T-helper 2 cell treated with Interferon-gamma antibody and Interleukin-4, amounts not matched to agents 5 μg/mL and 100 μg/mL, for 36 hours (primary cell): ENCODE data around the gene TMED5.
A peak's percentile ranks its signal among the peaks of the same experiment; 100 is the strongest.

Experiments used
- DNase-seq: peaks from one replicate; pipeline ENCODE4 v3.0.0; 2021; ENCODE audit warnings: low spot score
- H3K27ac Mint-ChIP-seq: one replicate; pipeline ENCODE4 v1.8.0; 2021; ENCODE audit warnings: mild to moderate bottlenecking, mixed read lengths
- H3K27me3 Mint-ChIP-seq: one replicate; pipeline ENCODE4 v1.8.0; 2021; ENCODE audit warnings: low read depth, mixed read lengths
- H3K36me3 Mint-ChIP-seq: one replicate; pipeline ENCODE4 v1.8.0; 2021; ENCODE audit warnings: low read depth, mixed read lengths
- H3K4me1 Mint-ChIP-seq: one replicate; pipeline ENCODE4 v1.8.0; 2021; ENCODE audit warnings: low read depth, mixed read lengths
- H3K4me3 Mint-ChIP-seq: one replicate; pipeline ENCODE4 v1.8.0; 2022; ENCODE audit warnings: mild to moderate bottlenecking, moderate library complexity, mixed read lengths
- H3K9me3 Mint-ChIP-seq: one replicate; pipeline ENCODE4 v1.8.0; 2021; ENCODE audit warnings: mixed read lengths

The TMED5 gene

GRCh38 chr1:93159337-93159736, 20.9 kb downstream of the TMED5 start:
- H3K27me3 Mint-ChIP-seq = no peaks in the 10 kb centered on the region
- peaks cover 19% of the 10 kb centered on the region for H3K4me1 Mint-ChIP-seq
- peaks cover 40% of the 10 kb centered on the region for H3K36me3 Mint-ChIP-seq
- DNase-seq = no peak
- no peaks in the 10 kb centered on the region for H3K9me3 Mint-ChIP-seq
- no peak overlapping the region for H3K27ac Mint-ChIP-seq
- no peak overlapping the region for H3K4me3 Mint-ChIP-seq

GRCh38 chr1:93155335-93155734, 24.9 kb downstream of the TMED5 start:
- Mint-ChIP-seq H3K9me3 (no peaks in the 10 kb centered on the region), H3K4me3 (no peak overlapping the region), H3K4me1 (peaks cover 12% of the 10 kb centered on the region), H3K36me3 (peaks cover 43% of the 10 kb centered on the region), H3K27me3 (no peaks in the 10 kb centered on the region), H3K27ac (peak overlapping the region; percentile 19)
- no peak for DNase-seq

- H3K36me3 Mint-ChIP-seq = peaks cover 47% of the 10 kb centered on the region
- H3K27ac Mint-ChIP-seq = no peak overlapping the region
- no peaks in the 10 kb centered on the region for H3K9me3 Mint-ChIP-seq
- H3K27me3 Mint-ChIP-seq = no peaks in the 10 kb centered on the region
- no peak overlapping the region for H3K4me3 Mint-ChIP-seq
- H3K4me1 Mint-ChIP-seq = peaks cover 12% of the 10 kb centered on the region
- DNase-seq = no peak
Measured at GRCh38 chr1:93154898-93155297, 25.3 kb downstream of the TMED5 start.

GRCh38 chr1:93152835-93153234, 27.4 kb downstream of the TMED5 start:
- H3K27me3 Mint-ChIP-seq = no peaks in the 10 kb centered on the region
- DNase-seq = no peak
- no peaks in the 10 kb centered on the region for H3K9me3 Mint-ChIP-seq
- no peak overlapping the region for H3K27ac Mint-ChIP-seq
- peaks cover 10% of the 10 kb centered on the region for H3K4me1 Mint-ChIP-seq
- H3K36me3 Mint-ChIP-seq = peaks cover 46% of the 10 kb centered on the region
- no peak overlapping the region for H3K4me3 Mint-ChIP-seq

- Mint-ChIP-seq H3K9me3 (no peaks in the 10 kb centered on the region), H3K4me1 (peaks cover 10% of the 10 kb centered on the region), H3K27me3 (no peaks in the 10 kb centered on the region), H3K27ac (no peak overlapping the region), H3K4me3 (no peak overlapping the region), H3K36me3 (peaks cover 50% of the 10 kb centered on the region)
- DNase-seq = no peak
Measured at GRCh38 chr1:93151474-93151873, 28.7 kb downstream of the TMED5 start.

- Mint-ChIP-seq H3K36me3 (peaks cover 46% of the 10 kb centered on the region), H3K9me3 (no peaks in the 10 kb centered on the region), H3K4me1 (peaks cover 7% of the 10 kb centered on the region), H3K4me3 (no peak overlapping the region), H3K27me3 (no peaks in the 10 kb centered on the region), H3K27ac (no peak overlapping the region)
- DNase-seq = no peak
Measured at GRCh38 chr1:93150729-93151128, 29.5 kb downstream of the TMED5 start.

- peaks cover 37% of the 10 kb centered on the region for H3K36me3 Mint-ChIP-seq
- H3K9me3 Mint-ChIP-seq = no peaks in the 10 kb centered on the region
- H3K4me3 Mint-ChIP-seq = no peak overlapping the region
- H3K4me1 Mint-ChIP-seq = peaks cover 3% of the 10 kb centered on the region
- H3K27me3 Mint-ChIP-seq = no peaks in the 10 kb centered on the region
- no peak overlapping the region for H3K27ac Mint-ChIP-seq
- no peak for DNase-seq
Measured at GRCh38 chr1:93148001-93148400, 32.2 kb downstream of the TMED5 start.

- no peak overlapping the region for H3K27ac Mint-ChIP-seq
- no peak for DNase-seq
- H3K4me3 Mint-ChIP-seq = no peak overlapping the region
- no peaks in the 10 kb centered on the region for H3K9me3 Mint-ChIP-seq
- H3K4me1 Mint-ChIP-seq = peaks cover 8% of the 10 kb centered on the region
- peaks cover 23% of the 10 kb centered on the region for H3K36me3 Mint-ChIP-seq
- no peaks in the 10 kb centered on the region for H3K27me3 Mint-ChIP-seq
Measured at GRCh38 chr1:93143769-93144168, 36.4 kb downstream of the TMED5 start.

GRCh38 chr1:93143136-93143535, 37.1 kb downstream of the TMED5 start:
- no peak overlapping the region for H3K4me3 Mint-ChIP-seq
- DNase-seq = no peak
- no peak overlapping the region for H3K27ac Mint-ChIP-seq
- H3K4me1 Mint-ChIP-seq = peaks cover 9% of the 10 kb centered on the region
- no peaks in the 10 kb centered on the region for H3K9me3 Mint-ChIP-seq
- H3K27me3 Mint-ChIP-seq = no peaks in the 10 kb centered on the region
- H3K36me3 Mint-ChIP-seq = peaks cover 24% of the 10 kb centered on the region

GRCh38 chr1:93142161-93142560, 38.1 kb downstream of the TMED5 start:
- DNase-seq = no peak
- Mint-ChIP-seq H3K4me3 (no peak overlapping the region), H3K27ac (no peak overlapping the region), H3K9me3 (no peaks in the 10 kb centered on the region), H3K4me1 (peaks cover 9% of the 10 kb centered on the region), H3K36me3 (peaks cover 21% of the 10 kb centered on the region), H3K27me3 (no peaks in the 10 kb centered on the region)

- H3K27ac Mint-ChIP-seq = peak overlapping the region; percentile 19
- no peaks in the 10 kb centered on the region for H3K9me3 Mint-ChIP-seq
- DNase-seq = no peak
- peaks cover 13% of the 10 kb centered on the region for H3K4me1 Mint-ChIP-seq
- no peaks in the 10 kb centered on the region for H3K27me3 Mint-ChIP-seq
- H3K4me3 Mint-ChIP-seq = no peak overlapping the region
- peaks cover 30% of the 10 kb centered on the region for H3K36me3 Mint-ChIP-seq
Measured at GRCh38 chr1:93140106-93140505, 40.1 kb downstream of the TMED5 start.

GRCh38 chr1:93137604-93138292, 42.5 kb downstream of the TMED5 start:
- H3K36me3 Mint-ChIP-seq = peaks cover 35% of the 10 kb centered on the region
- H3K27me3 Mint-ChIP-seq = no peaks in the 10 kb centered on the region
- peaks cover 10% of the 10 kb centered on the region for H3K4me1 Mint-ChIP-seq
- no peak for DNase-seq
- H3K27ac Mint-ChIP-seq = no peak overlapping the region
- no peaks in the 10 kb centered on the region for H3K9me3 Mint-ChIP-seq
- no peak overlapping the region for H3K4me3 Mint-ChIP-seq

- H3K4me1 Mint-ChIP-seq = peaks cover 8% of the 10 kb centered on the region
- no peaks in the 10 kb centered on the region for H3K9me3 Mint-ChIP-seq
- no peak overlapping the region for H3K4me3 Mint-ChIP-seq
- no peaks in the 10 kb centered on the region for H3K27me3 Mint-ChIP-seq
- no peak for DNase-seq
- H3K36me3 Mint-ChIP-seq = peaks cover 31% of the 10 kb centered on the region
- H3K27ac Mint-ChIP-seq = no peak overlapping the region
Measured at GRCh38 chr1:93136445-93136844, 43.8 kb downstream of the TMED5 start.

- Mint-ChIP-seq H3K4me3 (no peak overlapping the region), H3K4me1 (peaks cover 4% of the 10 kb centered on the region), H3K9me3 (no peaks in the 10 kb centered on the region), H3K27ac (no peak overlapping the region), H3K27me3 (no peaks in the 10 kb centered on the region), H3K36me3 (peaks cover 19% of the 10 kb centered on the region)
- DNase-seq = no peak
Measured at GRCh38 chr1:93132638-93133037, 47.6 kb downstream of the TMED5 start.

- Mint-ChIP-seq H3K27ac (no peak overlapping the region), H3K4me3 (no peak overlapping the region), H3K4me1 (peaks cover 8% of the 10 kb centered on the region), H3K36me3 (peaks cover 18% of the 10 kb centered on the region), H3K9me3 (no peaks in the 10 kb centered on the region), H3K27me3 (no peaks in the 10 kb centered on the region)
- DNase-seq = no peak
Measured at GRCh38 chr1:93129507-93130099, 50.6 kb downstream of the TMED5 start.
